ENCODE measurements around the gene C13orf46.
"Not testable (repeated sequence)": the region's sequence is repeated elsewhere in the genome, so short reads cannot be mapped to it uniquely, and the experiment has no call there.

C13orf46 gene

DNA sequence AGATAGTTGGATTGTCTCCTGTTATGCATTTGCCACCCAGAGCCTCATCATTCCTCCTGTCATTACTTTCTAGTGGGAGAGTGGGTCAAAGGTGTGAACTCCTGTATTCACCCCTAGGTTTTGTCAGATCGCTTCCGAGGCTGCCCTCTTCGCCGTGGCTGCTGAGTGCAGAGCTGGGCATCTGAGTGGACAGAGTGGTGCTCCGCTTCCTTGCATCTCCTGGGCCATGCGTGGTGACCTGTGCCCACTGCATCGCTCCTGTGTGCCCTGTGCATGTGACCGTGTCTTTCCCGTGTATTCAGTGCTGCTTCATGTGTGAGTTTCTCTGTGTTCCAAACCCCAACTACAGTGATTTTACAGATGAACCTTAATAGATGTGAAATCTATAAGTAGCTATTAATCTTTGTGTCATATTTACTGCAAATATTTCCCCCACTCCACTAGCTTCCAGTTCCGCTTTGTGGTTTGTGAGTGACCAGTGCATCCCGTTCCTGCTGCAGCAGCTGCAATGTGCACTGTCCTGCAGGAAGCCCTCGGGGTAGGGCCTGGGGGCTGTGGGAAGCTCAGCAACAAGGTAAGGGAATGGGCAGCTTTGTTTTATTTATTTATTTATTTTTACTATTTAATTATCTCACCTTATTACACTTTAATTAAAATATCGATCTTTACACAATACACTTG, 53.1 kb downstream of the C13orf46 start:
- DNase-seq: no peak

DNA sequence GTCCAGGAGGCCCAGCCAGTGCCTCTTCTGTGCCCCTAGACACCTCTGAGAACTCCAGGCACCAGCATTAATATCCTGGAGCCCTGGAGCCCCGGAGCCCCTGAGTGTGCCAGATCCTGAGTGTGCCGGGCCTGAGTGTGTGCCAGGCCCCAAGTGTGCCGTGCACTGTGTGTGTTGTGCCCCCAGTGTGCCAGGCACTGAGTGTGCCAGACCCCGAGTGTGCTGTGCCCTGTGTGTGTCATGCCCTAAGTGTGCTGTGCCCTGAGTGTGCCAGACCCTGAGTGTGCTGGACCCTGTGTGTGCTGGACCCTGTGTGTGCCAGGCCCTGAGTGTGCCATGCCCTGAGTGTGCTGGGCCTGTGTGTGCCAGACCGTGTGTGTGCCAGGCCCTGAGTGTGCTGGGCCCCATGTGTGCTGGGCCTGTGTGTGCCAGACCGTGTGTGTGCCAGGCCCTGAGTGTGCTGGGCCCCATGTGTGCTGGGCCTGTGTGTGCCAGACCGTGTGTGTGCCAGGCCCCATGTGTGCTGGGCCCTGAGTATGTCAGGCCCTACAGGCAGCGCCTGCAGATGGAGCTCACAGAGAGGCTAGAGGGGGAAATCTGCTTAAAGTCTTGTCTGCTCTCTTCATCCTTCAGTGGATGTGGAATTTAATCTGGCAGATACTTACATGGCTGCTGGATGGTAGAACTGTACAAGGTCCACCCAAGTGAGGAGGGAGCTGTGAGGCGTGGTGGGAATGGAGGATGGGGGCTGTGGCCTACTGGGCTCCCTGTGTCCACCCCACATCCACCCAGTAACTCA, 53.9 kb downstream of the C13orf46 start:
- no peak for DNase-seq

DNA sequence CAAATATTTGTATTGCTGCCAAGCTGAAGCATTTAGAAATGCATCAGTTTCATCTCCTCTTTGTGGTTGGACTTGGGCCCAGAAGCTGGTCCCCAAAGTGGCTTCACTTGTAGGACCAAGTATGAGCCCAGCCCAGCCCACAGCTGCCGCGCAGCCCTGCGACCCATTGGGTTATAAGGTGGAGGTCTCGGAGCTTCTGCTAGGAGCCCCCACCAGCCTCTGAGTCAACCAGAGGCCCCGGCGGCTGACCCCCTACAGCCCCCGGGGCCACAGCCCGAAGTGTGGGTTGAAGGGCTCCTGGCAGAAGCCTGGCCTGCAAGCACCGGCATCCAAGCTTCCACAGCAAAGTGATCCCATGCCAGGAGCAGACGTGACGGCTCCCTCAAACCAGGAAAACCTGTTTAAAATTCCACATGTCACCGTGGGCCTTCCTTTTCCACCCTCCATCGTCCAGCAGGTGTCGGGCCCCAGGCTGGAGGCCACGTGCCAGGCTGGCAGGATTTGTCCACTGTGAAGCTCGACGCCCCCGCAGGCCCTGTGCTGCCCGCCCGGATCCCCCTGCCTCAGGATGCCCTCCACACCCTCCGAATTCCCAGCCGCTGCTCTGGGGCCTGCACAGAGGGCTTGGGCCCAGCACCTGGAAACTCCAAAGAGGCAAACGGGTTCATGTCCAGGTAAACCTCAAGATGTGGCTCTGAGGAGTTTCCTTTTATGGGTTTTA, 54.7 kb downstream of the C13orf46 start:
- DNase-seq: peak; percentile 8

DNA sequence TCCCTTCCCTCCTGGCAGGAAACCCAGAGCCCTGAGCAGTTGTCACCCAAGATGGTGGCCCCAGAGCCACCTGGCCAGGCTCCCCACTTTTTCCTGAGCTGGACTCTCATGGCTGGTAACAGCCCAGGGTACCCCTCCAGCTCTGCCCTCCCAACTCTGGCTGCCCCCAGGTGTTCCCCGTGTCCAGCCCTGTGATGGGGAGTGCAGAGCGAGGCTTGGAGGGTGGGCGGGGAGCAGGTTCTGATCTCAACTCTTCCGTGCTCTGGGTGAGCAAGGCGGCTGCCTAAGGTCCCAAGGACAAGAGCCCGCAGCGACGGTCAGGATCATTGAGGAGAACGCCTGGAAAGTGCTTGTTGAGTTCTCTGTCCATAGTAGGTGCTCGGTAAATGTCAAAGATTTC, 55.3 kb downstream of the C13orf46 start:
- DNase-seq: peak; percentile 2

DNA sequence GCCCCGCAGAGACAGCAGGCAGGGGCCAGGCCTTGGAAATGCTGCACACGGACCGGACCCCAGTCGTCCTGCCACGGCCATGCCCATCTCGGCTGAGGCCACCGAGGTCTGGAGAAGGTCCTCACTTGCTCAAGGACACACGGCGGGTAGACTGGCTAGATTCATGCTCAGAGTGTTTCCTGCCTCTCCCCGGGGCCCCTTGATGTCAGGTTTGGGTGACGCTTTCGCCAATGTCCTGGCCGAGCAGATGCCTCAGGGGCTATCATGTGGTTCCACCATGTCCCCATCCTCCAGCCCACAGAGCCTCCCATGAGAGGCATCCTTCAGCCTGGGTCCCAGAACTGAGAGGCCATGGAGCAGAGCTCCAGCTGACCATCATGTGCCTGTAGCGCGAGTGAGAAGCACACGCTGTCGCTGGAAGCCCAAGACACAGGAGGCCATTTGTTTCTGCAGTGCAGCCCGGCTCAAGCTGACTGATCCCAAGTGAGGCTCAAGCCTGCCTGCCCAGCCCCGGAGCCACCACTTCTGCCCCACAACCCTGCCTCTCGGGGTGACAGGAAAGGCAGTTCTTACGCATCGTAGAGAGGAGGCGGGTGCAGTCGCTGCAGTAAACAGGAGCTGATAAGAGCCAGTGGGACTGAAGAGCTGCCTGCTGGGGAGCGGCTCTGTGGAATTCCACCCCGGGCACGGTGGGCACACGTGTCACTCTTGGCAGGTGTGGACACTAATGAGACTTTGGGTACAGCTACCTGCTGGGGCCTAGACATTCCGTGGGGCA, 56.1 kb downstream of the C13orf46 start:
- peak; percentile 8 for DNase-seq

DNA sequence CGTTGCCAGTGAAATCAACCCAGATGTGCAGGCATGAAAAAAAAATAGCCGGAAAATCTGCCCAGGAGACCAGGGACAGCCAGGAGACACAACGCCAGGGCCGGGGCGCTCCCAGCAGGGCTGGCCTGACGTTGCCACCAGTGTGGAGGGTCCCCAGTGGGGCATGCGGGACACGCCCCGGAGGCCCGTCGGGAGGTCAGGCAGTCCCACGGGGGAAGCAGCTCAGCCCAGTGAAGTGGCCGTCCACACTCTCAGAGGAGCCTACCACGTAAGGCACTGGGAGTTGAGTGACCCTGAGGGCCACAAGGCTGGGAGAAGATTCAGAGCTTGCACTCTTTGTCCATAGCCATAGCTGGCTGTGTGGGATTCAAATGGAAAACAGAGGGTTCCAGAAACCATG, 56.8 kb downstream of the C13orf46 start:
- DNase-seq: peak; percentile 9

DNA sequence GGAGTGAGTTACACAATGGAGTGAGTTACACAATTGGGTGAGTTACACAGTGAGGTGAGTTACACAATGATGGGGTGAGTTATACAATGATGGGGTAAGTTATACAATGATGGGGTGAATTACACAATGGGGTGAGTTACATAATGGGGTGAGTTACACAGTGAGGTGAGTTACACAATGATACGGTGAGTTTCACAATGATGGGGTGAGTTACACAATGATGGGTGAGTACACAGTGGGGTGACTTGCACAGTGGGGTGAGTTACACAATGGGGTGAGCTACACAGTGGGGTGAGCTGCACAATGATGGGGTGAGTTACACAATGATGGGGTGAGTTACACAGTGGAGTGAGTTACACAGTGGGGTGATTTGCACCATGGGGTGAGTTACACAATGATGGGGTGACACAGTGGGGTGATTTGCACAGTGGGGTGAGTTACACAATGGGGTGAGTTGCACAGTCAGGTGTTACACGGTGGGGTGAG, 57.5 kb downstream of the C13orf46 start:
- DNase-seq: no peak

DNA sequence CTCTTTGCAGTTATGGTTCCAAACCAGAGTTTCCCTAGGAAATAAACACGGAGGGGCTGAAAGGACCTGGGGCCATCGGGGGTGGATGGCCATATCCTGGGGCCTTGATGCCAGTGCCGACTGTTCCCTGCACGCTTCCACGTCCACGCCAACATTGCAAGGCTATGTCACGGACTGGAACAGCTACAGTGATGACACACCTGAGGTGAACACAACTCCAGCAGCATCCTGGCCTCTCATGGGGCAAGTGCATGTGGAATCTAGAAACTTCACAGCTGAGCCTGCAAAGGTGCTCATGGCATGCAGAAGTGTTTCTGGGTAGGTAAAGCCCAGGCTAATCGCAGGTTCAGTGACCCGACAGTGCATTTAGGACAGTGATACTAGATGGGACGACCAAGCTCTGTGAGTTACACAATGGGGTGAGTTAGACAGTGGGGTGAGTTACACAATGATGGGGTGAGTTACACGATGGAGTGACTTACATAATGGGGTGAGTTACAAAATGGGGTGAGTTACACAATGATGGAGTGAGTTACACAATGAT, 58.0 kb downstream of the C13orf46 start:
- peak; percentile 5 for DNase-seq

DNA sequence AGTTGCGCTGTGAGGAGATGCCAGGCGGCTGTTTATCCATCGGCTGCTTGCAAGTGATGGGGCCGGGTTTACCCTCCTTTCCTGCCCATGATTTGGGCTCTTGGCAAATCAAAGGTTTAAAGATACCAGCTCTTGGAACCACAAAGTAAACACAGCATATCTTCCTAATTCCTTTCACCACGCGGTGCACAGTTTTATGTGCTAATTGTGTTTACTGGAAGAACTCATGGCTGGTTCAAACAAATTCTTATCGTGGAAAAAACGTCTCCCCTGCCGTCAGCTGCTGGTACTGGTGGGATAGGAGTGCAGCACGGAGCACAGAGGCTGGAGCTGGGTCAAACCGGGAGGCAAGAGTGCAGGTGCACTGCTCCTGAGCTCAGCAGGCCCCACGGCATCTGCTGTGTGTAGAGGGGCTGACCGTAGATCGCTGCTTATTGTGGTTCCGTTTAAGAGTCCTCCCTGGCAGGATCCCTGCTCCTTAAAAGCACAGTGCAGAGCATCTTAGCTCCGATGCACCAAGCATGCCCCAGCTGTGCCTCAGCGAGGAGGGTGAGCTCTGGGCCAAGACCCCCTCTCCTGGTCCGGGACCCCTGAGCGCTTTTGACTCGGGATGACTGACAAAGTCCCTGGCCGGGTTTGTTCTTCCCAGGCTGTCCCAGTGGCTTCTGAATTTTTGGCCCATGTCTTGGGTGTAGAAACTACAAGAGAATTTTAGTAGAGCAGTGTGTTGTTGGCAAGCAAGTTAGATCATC, 58.7 kb downstream of the C13orf46 start:
- peak; percentile 10 for DNase-seq

DNA sequence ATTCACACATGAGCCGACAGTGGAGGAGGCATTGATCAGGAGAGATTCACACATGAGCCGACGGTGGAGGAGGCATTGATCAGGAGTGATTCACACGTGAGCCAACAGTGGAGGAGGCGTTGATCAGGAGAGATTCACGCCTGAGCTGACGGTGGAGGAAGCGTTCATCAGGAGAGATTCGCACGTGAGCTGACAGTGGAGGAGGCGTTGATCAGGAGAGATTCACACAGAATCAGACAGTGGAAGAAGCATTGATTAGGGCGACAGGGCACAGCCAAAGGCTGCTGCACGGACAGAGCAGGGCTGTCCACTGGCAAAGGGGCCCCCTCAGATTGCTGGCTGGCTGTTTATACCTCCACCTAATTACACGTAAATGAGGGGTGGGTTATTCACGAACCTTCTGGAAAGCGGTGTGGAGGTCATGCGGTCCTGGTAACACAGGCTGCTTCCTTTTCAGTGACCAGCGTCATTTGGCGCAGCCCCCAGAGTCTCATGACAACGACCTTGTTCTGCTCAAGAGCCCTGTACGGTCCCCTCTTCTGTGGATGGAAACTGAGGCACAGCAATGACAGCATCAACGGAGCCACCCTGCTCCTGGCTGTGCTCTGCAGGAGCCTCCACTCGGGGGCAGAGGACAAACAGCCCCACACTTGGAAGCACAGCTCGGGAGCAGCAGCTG, 59.4 kb downstream of the C13orf46 start:
- peak; percentile 4 for DNase-seq

DNA sequence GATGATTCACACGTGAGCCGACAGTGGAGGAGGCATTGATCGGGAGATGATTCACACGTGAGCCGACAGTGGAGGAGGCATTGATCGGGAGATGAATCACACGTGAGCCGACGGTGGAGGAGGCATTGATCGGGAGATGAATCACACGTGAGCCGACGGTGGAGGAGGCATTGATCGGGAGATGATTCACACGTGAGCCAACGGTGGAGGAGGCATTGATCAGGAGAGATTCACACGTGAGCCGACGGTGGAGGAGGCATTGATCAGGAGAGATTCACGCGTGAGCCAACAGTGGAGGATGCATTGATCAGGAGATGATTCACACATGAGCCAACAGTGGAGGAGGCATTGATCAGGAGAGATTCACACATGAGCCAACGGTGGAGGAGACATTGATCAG, 60.0 kb downstream of the C13orf46 start:
- not testable (repeated sequence) for DNase-seq

DNA sequence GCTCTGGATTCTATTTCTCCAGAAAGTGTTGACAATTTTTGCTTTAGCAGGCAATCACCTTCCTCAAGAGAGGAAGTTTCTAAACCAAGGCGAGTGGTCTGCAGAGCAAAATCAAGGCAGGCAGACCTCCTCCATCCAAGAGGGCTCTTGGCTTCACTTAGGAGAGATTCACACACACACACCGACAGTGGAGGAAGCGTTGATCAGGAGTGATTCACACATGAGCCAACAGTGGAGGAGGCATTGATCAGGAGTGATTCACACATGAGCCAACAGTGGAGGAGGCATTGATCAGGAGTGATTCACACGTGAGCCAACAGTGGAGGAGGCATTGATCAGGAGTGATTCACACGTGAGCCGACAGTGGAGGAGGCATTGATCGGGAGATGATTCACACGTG, 60.5 kb downstream of the C13orf46 start:
- peak; percentile 5 for DNase-seq

DNA sequence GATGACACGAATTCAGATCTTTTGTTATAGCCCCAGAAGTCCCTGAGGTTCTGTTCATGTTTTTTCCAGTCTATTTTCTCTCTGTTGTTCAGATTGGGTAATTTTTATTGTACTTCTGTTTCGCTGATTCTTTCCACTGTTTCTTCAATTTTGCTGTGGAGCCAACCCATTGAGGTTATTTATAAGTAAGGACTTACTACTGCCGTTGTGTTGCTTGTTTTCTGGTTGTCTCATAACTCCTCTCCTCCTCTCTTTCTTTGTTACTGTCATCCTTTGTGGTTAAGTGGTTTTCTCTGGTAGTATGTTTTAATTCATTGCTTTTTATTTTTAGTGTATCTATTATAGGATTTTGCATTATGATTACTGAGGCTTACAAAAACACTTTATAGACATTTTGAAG, 61.3 kb downstream of the C13orf46 start:
- no peak for DNase-seq

DNA sequence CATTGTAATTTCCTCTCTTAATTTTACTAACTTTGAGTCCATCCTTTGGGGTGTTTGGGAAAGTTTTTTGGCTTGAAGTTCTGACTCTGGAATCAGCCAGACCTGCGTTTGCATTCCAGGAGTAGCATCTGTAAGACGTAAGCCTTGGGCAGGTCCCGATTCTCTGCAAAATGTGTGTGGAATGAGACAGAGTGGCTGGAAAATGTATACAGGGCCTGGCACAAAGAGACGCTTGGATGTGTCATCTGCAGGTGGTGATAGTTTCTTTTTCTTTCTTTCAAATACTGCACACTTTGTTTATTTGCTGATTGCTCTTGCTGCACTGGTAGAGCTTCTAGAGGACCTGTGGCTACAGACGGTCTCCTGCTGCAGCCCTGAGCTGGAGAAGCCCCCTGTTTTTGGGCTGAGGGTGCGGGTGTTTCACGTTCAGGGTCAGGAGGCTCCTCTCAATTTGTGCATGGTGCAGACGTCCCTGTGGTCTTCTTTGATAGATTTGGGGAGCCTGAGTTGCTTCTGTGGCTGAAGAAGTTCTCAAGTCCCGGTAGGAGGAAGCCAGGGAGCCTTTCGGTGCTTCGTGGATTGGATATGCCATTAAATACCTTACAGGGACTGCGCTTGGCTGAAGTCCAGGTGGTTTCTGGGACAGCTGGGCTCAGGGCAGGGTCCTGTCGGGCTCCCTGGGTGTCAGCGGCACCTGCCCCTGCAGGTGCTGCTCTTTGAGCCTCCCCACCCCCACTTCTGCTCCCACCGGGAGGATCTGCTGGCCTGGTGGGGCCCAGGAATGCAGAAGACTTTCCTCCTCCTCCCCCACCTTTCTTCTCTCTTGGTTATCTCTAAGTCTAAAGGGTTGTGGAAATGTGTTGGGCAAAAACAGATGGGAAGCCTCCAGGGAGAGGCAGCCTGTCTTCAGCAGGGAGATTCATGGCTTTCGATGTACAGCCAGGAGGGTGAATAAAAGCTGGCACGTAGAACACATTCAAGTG, 66.0 kb downstream of the C13orf46 start:
- no peak for DNase-seq

DNA sequence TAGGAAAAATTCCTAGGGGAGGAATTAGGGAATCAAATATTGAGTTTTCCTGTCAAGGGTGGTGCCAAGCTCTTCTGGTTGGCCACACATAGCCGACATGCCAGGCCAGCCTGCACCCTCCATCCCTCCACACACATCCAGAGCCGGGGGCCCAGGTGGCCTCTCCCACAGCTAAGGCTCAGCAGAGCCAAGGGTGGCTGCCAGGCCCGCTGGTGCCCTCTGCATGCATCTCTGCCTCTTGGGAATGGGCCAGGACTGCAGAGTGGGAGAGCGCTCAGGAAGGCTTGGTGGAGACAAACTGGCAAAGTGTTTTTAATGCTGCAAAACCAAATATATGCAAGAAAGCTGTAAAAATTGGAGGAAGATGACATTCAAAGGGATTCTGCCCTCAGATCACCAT, 67.3 kb downstream of the C13orf46 start:
- no peak for DNase-seq

DNA sequence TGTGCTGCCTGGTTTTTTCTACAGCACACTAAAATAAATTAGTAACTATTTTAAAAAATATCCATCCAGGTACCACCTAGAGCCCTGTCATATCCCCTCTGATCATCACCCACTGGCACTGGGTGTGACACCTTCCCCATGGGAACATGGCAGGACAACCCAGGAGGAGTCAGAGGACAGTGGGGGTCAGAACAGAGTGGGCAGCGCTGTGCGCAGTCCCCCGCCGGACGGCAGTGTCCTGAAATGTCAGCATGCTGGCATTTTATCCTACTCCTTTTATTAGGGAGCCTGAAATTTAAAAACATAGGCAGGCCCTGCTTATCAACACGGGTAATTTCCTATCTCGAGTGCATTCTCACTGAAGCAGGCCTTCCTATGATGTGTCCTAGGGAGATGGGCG, 67.9 kb downstream of the C13orf46 start:
- no peak for DNase-seq

DNA sequence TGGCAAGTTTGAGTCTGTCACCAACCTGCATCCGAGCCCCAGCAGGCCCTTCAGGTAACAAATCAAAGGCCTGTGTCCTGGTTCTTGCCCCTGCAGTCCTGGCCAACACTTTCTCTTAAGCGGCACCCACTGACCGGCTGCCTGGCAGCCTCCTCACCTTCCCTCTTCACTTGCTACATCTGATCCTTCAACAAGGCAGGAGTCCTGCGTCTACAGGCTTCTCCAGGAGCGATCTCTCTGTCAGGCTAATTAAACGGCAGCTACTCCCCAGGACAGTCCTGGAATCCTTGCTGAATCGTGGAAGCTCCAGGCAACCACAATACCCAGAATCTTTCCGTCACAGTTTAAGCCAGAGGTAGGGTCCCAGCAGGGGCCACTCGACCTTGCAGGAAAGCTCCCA, 68.9 kb downstream of the C13orf46 start:
- no peak for DNase-seq

DNA sequence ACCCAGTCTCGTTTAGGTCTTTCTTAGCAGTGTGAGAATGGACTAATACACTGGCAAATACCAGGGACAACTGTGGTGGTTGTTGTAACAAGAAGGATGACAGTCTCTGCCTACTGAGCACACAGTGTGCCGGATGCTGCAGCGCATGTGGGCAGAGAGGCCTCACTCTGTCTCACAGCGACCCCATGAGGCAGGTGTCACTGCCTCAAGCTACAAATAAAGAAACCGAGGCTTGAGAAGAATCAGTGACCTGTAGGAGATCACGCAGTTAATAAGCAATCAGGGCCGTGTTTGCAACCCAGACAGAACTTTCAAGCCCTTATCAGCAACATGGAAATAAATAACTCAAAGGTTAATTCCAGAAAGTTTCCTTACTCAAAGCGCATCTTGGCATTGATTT, 69.5 kb downstream of the C13orf46 start:
- no peak for DNase-seq

DNA sequence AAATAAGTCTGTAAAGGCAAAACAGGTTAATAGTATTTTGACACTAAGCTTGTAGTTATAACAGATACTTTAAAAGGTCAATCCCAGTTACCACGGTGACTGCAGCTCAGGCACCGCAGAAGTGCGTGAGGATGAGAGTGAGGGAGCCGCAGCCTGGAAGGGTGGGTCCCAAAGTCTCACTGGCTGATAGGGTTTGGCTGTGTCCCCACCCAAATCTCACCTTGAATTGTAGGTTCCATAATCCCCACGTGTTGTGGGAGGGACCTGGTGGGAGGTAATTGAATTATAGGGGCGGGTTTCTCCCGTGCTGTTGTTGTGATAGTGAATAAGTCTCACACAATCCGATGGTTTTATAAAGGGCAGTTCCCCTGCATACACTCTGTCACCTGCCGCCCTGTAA, 70.0 kb downstream of the C13orf46 start:
- no peak for DNase-seq

All from activated CD8-positive, alpha-beta memory T cell treated with anti-CD3 and anti-CD28 coated beads, Interleukin-2, amount 50 U/mL, for 4 hours (primary cell).